Panc1 (cell line): Measurements from ENCODE around the gene GPS2. TPM values are rescaled to one million over a fixed set of nuclear protein-coding genes. Genes with fewer than 3 reads are reported as not detected.

Experiments
- ATAC-seq: fragments of 200-7000 bp; cut with Tn5 transposase; 2 replicates; pipeline ENCODE4 v1.9.1; 2020; ENCODE audit warnings: mild to moderate bottlenecking, moderate library complexity
- BruUV-seq: library from RNA; stranded (reverse); fragments of 400-500 nt; replicated peaks from 2 replicates; lab custom pipeline; 2021; lab: Mats Ljungman, UMichigan
- CTCF ChIA-PET: fragments of 300-600 bp; sonication (Branson Sonifier 250); formaldehyde crosslinking; loops from one replicate; lab custom pipeline; 2022; ENCODE audit warnings: antibody characterized with exemption; lab: Charles Lee
- POLR2A ChIA-PET: fragments of 300-600 bp; sonication (Branson Sonifier 250); formaldehyde crosslinking; loops from one replicate; lab custom pipeline; 2022; ENCODE audit warnings: antibody characterized with exemption; lab: Charles Lee
- DNase-seq: peaks from one replicate; pipeline ENCODE4 v3.0.0-alpha.2; 2010; ENCODE audit warnings: low read depth, low spot score
- H3K27ac ChIP-seq: 2 replicates; pipeline ENCODE4 v1.5.1; 2011; ENCODE audit warnings: mild to moderate bottlenecking, low read length, inconsistent platforms
- H3K27me3 ChIP-seq: fragments of 200-500 bp; sonication (Bioruptor generic); 2 replicates; pipeline ENCODE4 v1.6.0; 2014; ENCODE audit warnings: low read length, inconsistent platforms; ENCODE audit not compliant: control insufficient read depth, insufficient read depth
- H3K36me3 ChIP-seq: fragments of 200-500 bp; sonication (Bioruptor generic); 2 replicates; pipeline ENCODE4 v1.5.1; 2014; ENCODE audit warnings: inconsistent platforms, mild to moderate bottlenecking, low read length, moderate library complexity; ENCODE audit not compliant: control insufficient read depth, insufficient read depth
- H3K4me1 ChIP-seq: 2 replicates; pipeline ENCODE4 v1.5.1; 2011; ENCODE audit warnings: inconsistent platforms, mild to moderate bottlenecking, low read length, moderate library complexity; ENCODE audit not compliant: control insufficient read depth, insufficient read depth
- H3K4me3 ChIP-seq, 2 experiments: 2 replicates each; pipeline ENCODE4 v1.5.1; 2011 to 2012; ENCODE audit warnings: low read depth in 2 of 2, low read length in 2 of 2, mild to moderate bottlenecking in 2 of 2, inconsistent platforms in 1 of 2, moderate library complexity in 1 of 2
- H3K9me3 ChIP-seq: fragments of 200-500 bp; sonication (Bioruptor generic); 2 replicates; pipeline ENCODE4 v1.5.1; 2014; ENCODE audit warnings: low read depth, mild to moderate bottlenecking, inconsistent platforms, low read length, moderate library complexity; ENCODE audit not compliant: control insufficient read depth, insufficient read depth
- CTCF ChIP-seq: fragments of 450-650 bp; IDR thresholded peaks from 2 replicates; pipeline ENCODE4 v1.5.1; 2017; ENCODE audit warnings: mild to moderate bottlenecking
- POLR2AphosphoS5 ChIP-seq: IDR thresholded peaks from 2 replicates; pipeline ENCODE4 v1.6.1; 2012; ENCODE audit warnings: mild to moderate bottlenecking, low read depth, low read length, moderate library complexity
- REST ChIP-seq, 2 experiments: IDR thresholded peaks; 2 replicates each; pipeline ENCODE4 v1.6.1; 2011 to 2012; ENCODE audit warnings: low read depth in 2 of 2, control low read depth in 1 of 2, low read length in 1 of 2, mild to moderate bottlenecking in 1 of 2, moderate library complexity in 1 of 2; ENCODE audit not compliant: insufficient read depth in 1 of 2
- SIN3A ChIP-seq: IDR thresholded peaks from 2 replicates; pipeline ENCODE4 v1.6.1; 2012; ENCODE audit warnings: low read depth, mild to moderate bottlenecking, low read length, moderate library complexity, borderline replicate concordance; ENCODE audit not compliant: insufficient read depth
- TCF7L2 ChIP-seq: IDR thresholded peaks from 2 replicates; pipeline ENCODE4 v1.6.1; 2011; ENCODE audit warnings: mild to moderate bottlenecking, low read depth, low read length, inconsistent platforms
- in situ Hi-C: cut with HindIII; loops from 2 replicates; pipeline ENCODE4 v1.10.0; 2016; ENCODE audit warnings: low sequenced_read_pairs, low pct_unique_long_range_greater_than_20kb
- intact Hi-C: fragments of 100-400 bp; cut with micrococcal nuclease; formaldehyde crosslinking; loops from one replicate; pipeline ENCODE4 v1.10.0; 2022; ENCODE audit not compliant: unreplicated experiment
- total RNA-seq: library from RNA; stranded (reverse); gene quantifications from one replicate; pipeline ENCODE4 v1.2.1, GENCODE V29; 2021; ENCODE audit not compliant: unreplicated experiment

The GPS2 gene
- total RNA-seq, 1 experiment from 2014 or later = 96.6 TPM

GRCh38 chr17:7280519-7281073 is 34.6 kb downstream of the GPS2 start:
- no peaks in the 10 kb centered on the region for H3K27me3 ChIP-seq
- CTCF ChIA-PET = interaction anchor here (1.0 to 1.8 kb wide), 2 partner anchors 16 to 33 kb away, joined by 4 to 13 read pairs; no protein-coding TSS in a partner anchor
- no TSS peak for BruUV-seq
- in situ Hi-C loops (no loop called here), intact Hi-C loops (loop anchor here (2.0 kb wide), 1 partner anchor 16 kb away; no protein-coding TSS in a partner anchor)
- TF ChIP-seq REST (IDR thresholded peaks at IDR 0.05; ENCODE audit: insufficient read depth in 1 of 2, low read depth in 2 of 2, low read length in 1 of 2) (no peak), POLR2AphosphoS5 (no peak), TCF7L2 (no peak), CTCF (peak; percentile 94)
- peak overlapping the region; percentile 46 to 64 for H3K4me3 ChIP-seq
- H3K9me3 ChIP-seq = no peaks in the 10 kb centered on the region
- no peaks in the 10 kb centered on the region for H3K4me1 ChIP-seq
- peak overlapping the region; percentile 63; the same call in 1 of the 2 replicates for H3K27ac ChIP-seq
- H3K36me3 ChIP-seq = no peaks in the 10 kb centered on the region
- peak; percentile 80 for DNase-seq
- POLR2A ChIA-PET = interaction anchor here (1.0 kb wide), 1 partner anchor 33 kb away, joined by 3 read pairs; no protein-coding TSS in a partner anchor
- ATAC-seq = peak; percentile 87

- BruUV-seq = no TSS peak
- no peak overlapping the region for H3K27ac ChIP-seq
- intact Hi-C loops = no loop called here
- DNase-seq (no peak), ATAC-seq (no peak)
- H3K4me3 ChIP-seq = no peak overlapping the region
- no peaks in the 10 kb centered on the region for H3K9me3 ChIP-seq
- no peaks in the 10 kb centered on the region for H3K4me1 ChIP-seq
- in situ Hi-C loops = no loop called here
- H3K36me3 ChIP-seq = no peaks in the 10 kb centered on the region
- ChIA-PET CTCF (no interaction called here), POLR2A (no interaction called here)
- TF ChIP-seq REST (IDR thresholded peaks at IDR 0.05; ENCODE audit: insufficient read depth in 1 of 2, low read depth in 2 of 2, low read length in 1 of 2) = no peak
- no peak for TF ChIP-seq TCF7L2
- TF ChIP-seq POLR2AphosphoS5 = no peak
- no peak for TF ChIP-seq CTCF
- TF ChIP-seq SIN3A = no peak
- no peaks in the 10 kb centered on the region for H3K27me3 ChIP-seq
Observed at GRCh38 chr17:7279448-7279847, 35.7 kb downstream of the GPS2 start.
